GM19455 (cell line): ENCODE measurements around the gene TLR4.

Experiments used
- ATAC-seq: cut with Tn5 transposase; IDR thresholded peaks from one replicate; pipeline ENCODE4 v1.9.1; 2021; ENCODE audit not compliant: unreplicated experiment

TLR4 gene

GRCh38 chr9:117744369-117744768 lies 40.2 kb downstream of the TLR4 start:
- ATAC-seq = no peak

GRCh38 chr9:117744856-117745389 lies 40.7 kb downstream of the TLR4 start:
- no peak for ATAC-seq

- ATAC-seq = no peak
Observed at GRCh38 chr9:117745598-117745997, 41.4 kb downstream of the TLR4 start.

GRCh38 chr9:117746263-117746662 lies 42.1 kb downstream of the TLR4 start:
- no peak for ATAC-seq

- ATAC-seq = no peak
Observed at GRCh38 chr9:117747386-117747970, 43.3 kb downstream of the TLR4 start.

- no peak for ATAC-seq
Observed at GRCh38 chr9:117750401-117750800, 46.2 kb downstream of the TLR4 start.

GRCh38 chr9:117752894-117753293 lies 48.7 kb downstream of the TLR4 start:
- no peak for ATAC-seq

GRCh38 chr9:117757561-117758190 lies 53.5 kb downstream of the TLR4 start:
- ATAC-seq = no peak

- no peak for ATAC-seq
Observed at GRCh38 chr9:117763314-117763713, 59.1 kb downstream of the TLR4 start.

- ATAC-seq = no peak
Observed at GRCh38 chr9:117768750-117769395, 64.7 kb downstream of the TLR4 start.

GRCh38 chr9:117771136-117771535 lies 66.9 kb downstream of the TLR4 start:
- ATAC-seq = no peak

GRCh38 chr9:117772960-117773359 lies 68.8 kb downstream of the TLR4 start:
- ATAC-seq = no peak
